Measurements from ENCODE around the gene TBC1D24. TPM values are rescaled to one million over a fixed set of nuclear protein-coding genes. Genes with fewer than 3 reads are reported as not detected.

TBC1D24 gene
- total RNA-seq, 2 experiments from 2014 or later, result 16.5 to 17.9 TPM

DNA sequence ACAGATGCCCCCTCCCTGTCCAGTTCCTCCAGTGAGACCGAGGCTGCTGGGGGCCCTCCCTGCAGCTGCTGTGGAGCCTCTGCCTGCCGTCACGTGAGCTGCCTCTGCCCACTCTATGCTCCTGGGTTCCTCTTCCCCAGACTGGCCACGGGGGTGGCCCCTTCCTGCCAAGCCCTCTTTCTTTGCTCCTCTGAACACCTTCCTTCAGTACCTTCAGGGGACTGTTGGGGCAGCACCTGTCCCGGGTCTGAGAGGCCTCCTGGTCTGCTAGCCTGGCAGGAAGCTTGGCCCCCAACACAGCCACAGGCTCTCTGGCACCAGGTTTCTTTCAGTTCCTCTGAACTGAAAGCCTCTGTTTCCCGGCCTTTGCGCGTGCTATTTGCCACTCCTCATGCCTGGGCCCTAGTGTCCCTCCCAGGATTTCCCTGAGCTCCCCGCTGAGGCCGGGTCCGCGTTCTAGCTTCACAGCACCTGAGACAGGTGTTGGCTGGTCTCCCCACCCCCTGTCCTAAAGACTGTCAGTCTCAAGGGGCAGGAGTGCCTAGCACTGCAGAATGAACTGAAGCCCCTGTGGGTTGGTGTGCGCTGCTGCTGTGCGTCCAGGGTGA lies 32.2 kb downstream of the TBC1D24 start:
- no peak for DNase-seq
- no peaks in the 10 kb centered on the region for H3K9me3 Mint-ChIP-seq
- POLR2A ChIA-PET, result no interaction called here
- H3K27me3 Mint-ChIP-seq, result peaks cover 5% of the 10 kb centered on the region
- no peaks in the 10 kb centered on the region for H3K36me3 Mint-ChIP-seq
- ATAC-seq (ENCODE audit: low read depth), result peak; percentile 64
- peaks cover 4% of the 10 kb centered on the region for H3K4me1 Mint-ChIP-seq
- H3K4me3 Mint-ChIP-seq, result no peak overlapping the region
- H3K27ac Mint-ChIP-seq, result peak overlapping the region; percentile 19

DNA sequence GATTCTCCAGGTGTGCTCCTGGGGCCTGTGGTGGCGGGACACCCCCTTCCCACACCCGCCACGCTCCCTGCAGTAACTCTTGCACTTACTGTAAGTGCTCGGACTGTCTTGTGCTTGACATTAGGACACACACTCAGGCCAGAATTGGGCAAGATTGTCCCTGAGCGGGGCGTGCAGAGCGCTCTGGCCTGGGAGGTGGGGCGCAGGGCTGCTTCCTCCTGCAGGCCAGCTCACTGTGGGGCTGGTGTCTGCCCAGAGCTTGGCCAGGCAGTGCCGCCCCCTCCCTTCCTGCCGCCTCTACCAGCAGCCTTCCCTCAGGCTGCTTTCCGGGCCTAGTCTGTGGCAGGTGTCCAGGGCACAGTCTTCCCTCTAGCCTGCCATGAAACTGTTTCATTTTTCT lies 32.7 kb downstream of the TBC1D24 start:
- DNase-seq (no peak), ATAC-seq (ENCODE audit: low read depth) (no peak)
- Mint-ChIP-seq H3K27ac (no peak overlapping the region), H3K36me3 (no peaks in the 10 kb centered on the region), H3K4me3 (no peak overlapping the region), H3K4me1 (peaks cover 4% of the 10 kb centered on the region), H3K9me3 (no peaks in the 10 kb centered on the region), H3K27me3 (peaks cover 8% of the 10 kb centered on the region)
- POLR2A ChIA-PET, result no interaction called here

GRCh38 chr16:2508722-2509400 lies 33.9 kb downstream of the TBC1D24 start:
- no peak for ATAC-seq (ENCODE audit: low read depth)
- no peaks in the 10 kb centered on the region for H3K9me3 Mint-ChIP-seq
- H3K36me3 Mint-ChIP-seq, result no peaks in the 10 kb centered on the region
- H3K27me3 Mint-ChIP-seq, result peaks cover 8% of the 10 kb centered on the region
- POLR2A ChIA-PET, result interaction anchor here (0.8 kb wide), 1 partner anchor 12 kb away, joined by 3 read pairs; no protein-coding TSS in a partner anchor
- H3K4me3 Mint-ChIP-seq, result no peak overlapping the region
- H3K27ac Mint-ChIP-seq, result no peak overlapping the region
- peaks cover 11% of the 10 kb centered on the region for H3K4me1 Mint-ChIP-seq
- DNase-seq, result no peak

GRCh38 chr16:2511128-2511800 lies 36.3 kb downstream of the TBC1D24 start:
- Mint-ChIP-seq H3K9me3 (no peaks in the 10 kb centered on the region), H3K4me1 (peaks cover 24% of the 10 kb centered on the region), H3K4me3 (no peak overlapping the region), H3K27ac (no peak overlapping the region), H3K27me3 (peaks cover 8% of the 10 kb centered on the region), H3K36me3 (peaks cover under 1% of the 10 kb centered on the region)
- no peak for ATAC-seq (ENCODE audit: low read depth)
- no peak for DNase-seq
- POLR2A ChIA-PET, result interaction anchor here (1.4 kb wide), 1 partner anchor 9 kb away, joined by 3 read pairs; the partner anchor contains the start of gene AMDHD2

- no peak for ATAC-seq (ENCODE audit: low read depth)
- DNase-seq, result no peak
These were observed 37.2 kb downstream of the TBC1D24 start for GRCh38 chr16:2511996-2512734.

GRCh38 chr16:2512735-2513404 lies 37.9 kb downstream of the TBC1D24 start:
- peak; percentile 3 for ATAC-seq (ENCODE audit: low read depth)
- no peaks in the 10 kb centered on the region for H3K9me3 Mint-ChIP-seq
- H3K27me3 Mint-ChIP-seq, result peaks cover 8% of the 10 kb centered on the region
- peak; percentile 59 for DNase-seq
- peaks cover 32% of the 10 kb centered on the region for H3K4me1 Mint-ChIP-seq
- POLR2A ChIA-PET, result interaction anchor here (0.7 to 4.0 kb wide), 6 partner anchors 16 to 358 kb away, joined by 3 to 43 read pairs (median 4); partner anchors contain the start of genes CEMP1 and TRAF7
- H3K4me3 Mint-ChIP-seq, result peak overlapping the region; percentile 80
- H3K27ac Mint-ChIP-seq, result peak overlapping the region; percentile 90
- peaks cover 8% of the 10 kb centered on the region for H3K36me3 Mint-ChIP-seq

More at GRCh38 chr16:2511996-2512734, 37.2 kb downstream of the TBC1D24 start:
- Mint-ChIP-seq H3K4me3 (peak overlapping the region; percentile 80), H3K27me3 (peaks cover 8% of the 10 kb centered on the region), H3K36me3 (peaks cover 8% of the 10 kb centered on the region), H3K9me3 (no peaks in the 10 kb centered on the region), H3K4me1 (peaks cover 31% of the 10 kb centered on the region), H3K27ac (peak overlapping the region; percentile 90)
- POLR2A ChIA-PET, result interaction anchor here (1.4 kb wide), 1 partner anchor 8 kb away, joined by 3 read pairs; the partner anchor contains the start of gene AMDHD2

- peak within 1 kb of the TSS; percentile 94 for H3K4me3 Mint-ChIP-seq
- H3K36me3 Mint-ChIP-seq, result peaks cover 8% of the 10 kb centered on the region
- peak within 1 kb of the TSS; percentile 95 for H3K27ac Mint-ChIP-seq
- H3K4me1 Mint-ChIP-seq, result peaks cover 32% of the 10 kb centered on the region
- H3K27me3 Mint-ChIP-seq, result peaks cover 8% of the 10 kb centered on the region
- POLR2A ChIA-PET, result interaction anchor here (0.6 to 4.0 kb wide), 10 partner anchors 16 to 358 kb away, joined by 3 to 43 read pairs (median 4); partner anchors contain the start of genes CEMP1, ECI1, PDPK1 and TRAF7
- H3K9me3 Mint-ChIP-seq, result no peaks in the 10 kb centered on the region
- ATAC-seq (ENCODE audit: low read depth) (peak; percentile 85), DNase-seq (peak; percentile 97)
These were observed 38.7 kb downstream of the TBC1D24 start, which contains the start of gene ATP6V0C for GRCh38 chr16:2513405-2514332. Gene ATP6V0C, plus strand, starts transcription at chr16:2513952. Its CDS starts 152 bp downstream, at chr16:2514104.

DNA sequence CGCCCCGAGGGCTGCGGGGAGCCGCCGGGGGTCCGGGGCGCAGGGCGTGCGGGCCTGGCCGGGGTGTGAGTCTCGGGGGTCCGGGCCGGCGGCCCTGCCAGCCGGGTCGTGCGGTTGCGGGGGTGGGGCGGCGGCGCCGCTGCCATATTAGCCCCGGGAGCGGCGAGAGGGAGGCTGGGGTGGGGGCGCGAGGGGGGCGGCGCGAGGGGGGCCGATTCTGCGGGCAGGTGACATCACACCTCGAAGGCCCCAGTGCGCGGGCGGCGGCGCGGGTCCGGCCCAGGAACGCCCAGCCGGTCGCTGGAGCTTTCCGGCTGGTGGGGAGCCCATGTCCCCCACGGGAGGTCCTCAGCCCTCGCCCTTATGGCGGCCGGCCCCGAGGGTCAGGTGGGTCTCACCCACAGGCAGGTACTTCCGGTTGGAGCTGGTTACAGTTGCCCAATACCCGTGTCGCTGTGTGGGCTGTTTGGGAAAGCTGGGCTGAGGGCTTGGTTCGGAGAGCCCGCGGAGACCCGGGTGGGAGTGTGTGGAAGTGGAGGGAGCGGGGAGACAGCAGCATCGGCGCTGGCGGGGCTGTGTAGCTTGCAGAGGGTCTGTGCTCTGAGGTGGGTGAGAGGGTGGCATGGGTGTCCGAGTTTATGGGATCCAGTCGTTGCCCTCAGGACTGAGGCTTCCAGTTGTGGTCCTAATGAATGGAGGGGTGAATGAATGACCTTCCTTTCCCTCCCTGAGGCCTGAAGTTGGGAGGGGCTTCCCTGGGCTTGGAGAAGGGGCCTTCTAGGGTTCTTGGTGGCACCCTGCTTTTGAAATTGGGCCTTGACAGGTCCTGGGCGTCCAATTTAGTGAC lies 39.6 kb downstream of the TBC1D24 start:
- Mint-ChIP-seq H3K4me1 (peaks cover 35% of the 10 kb centered on the region), H3K4me3 (peak overlapping the region; percentile 94), H3K36me3 (peaks cover 8% of the 10 kb centered on the region), H3K27ac (peak overlapping the region; percentile 93), H3K27me3 (peaks cover 8% of the 10 kb centered on the region), H3K9me3 (no peaks in the 10 kb centered on the region)
- ATAC-seq (ENCODE audit: low read depth) (peak; percentile 6), DNase-seq (peak; percentile 63)
- POLR2A ChIA-PET, result interaction anchor here (0.6 to 4.0 kb wide), 10 partner anchors 12 to 360 kb away, joined by 3 to 43 read pairs (median 4); partner anchors contain the start of genes CEMP1, ECI1, PDPK1 and TEDC2

GRCh38 chr16:2515180-2515851 lies 40.4 kb downstream of the TBC1D24 start:
- DNase-seq, result no peak
- H3K27ac Mint-ChIP-seq, result peak overlapping the region; percentile 93
- no peaks in the 10 kb centered on the region for H3K9me3 Mint-ChIP-seq
- peaks cover 10% of the 10 kb centered on the region for H3K36me3 Mint-ChIP-seq
- peak overlapping the region; percentile 94 for H3K4me3 Mint-ChIP-seq
- POLR2A ChIA-PET, result interaction anchor here (0.7 to 4.0 kb wide), 10 partner anchors 11 to 360 kb away, joined by 3 to 43 read pairs (median 4); partner anchors contain the start of genes CEMP1, ECI1, PDPK1 and TBC1D24
- peaks cover 8% of the 10 kb centered on the region for H3K27me3 Mint-ChIP-seq
- no peak for ATAC-seq (ENCODE audit: low read depth)
- H3K4me1 Mint-ChIP-seq, result peaks cover 40% of the 10 kb centered on the region

DNA sequence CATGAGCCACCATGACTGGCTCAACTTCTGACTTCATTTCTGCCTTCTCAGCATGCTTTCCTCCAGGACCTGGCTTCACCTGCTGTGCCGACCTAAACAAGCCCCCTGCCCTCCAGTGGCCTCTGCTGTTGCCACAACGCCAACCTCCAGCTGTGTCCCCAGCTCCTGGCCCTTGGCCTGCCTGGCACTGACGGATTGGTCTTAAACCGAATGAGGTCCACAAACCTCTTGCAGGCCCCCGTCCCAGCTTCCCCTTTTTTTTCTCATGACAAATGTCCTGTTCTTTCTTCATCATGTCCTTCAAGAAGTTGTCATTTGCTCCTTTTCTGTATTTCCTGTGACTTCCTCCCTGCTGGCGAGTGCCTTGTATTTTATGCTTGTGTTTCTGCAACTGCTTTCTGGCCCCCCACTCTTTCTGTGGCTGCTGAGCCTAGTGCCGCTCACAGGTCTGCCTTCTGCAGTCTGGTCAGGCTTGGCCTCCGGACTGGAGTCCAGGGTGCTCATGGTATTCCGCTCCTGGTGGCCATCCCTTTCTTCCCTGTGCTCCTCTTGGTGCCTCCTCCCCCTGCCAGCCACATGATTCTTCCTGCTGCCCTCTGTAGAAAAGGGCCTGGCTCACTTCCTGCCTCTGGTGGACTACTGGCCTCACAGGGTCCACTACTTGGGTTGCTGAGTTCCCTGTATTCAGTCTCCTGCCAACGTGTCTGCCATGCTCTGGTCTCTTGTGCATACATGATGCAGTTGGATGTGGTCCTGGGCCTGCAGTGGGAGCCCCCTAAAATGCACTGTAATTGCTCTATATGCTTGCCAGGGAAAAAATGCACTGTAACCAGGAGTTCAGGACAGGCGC lies 41.7 kb downstream of the TBC1D24 start:
- DNase-seq, result no peak
- peak overlapping the region; percentile 93 for H3K27ac Mint-ChIP-seq
- H3K27me3 Mint-ChIP-seq, result peaks cover 8% of the 10 kb centered on the region
- H3K36me3 Mint-ChIP-seq, result peaks cover 10% of the 10 kb centered on the region
- no peak for ATAC-seq (ENCODE audit: low read depth)
- peaks cover 43% of the 10 kb centered on the region for H3K4me1 Mint-ChIP-seq
- no peaks in the 10 kb centered on the region for H3K9me3 Mint-ChIP-seq
- POLR2A ChIA-PET, result interaction anchor here (1.2 to 4.0 kb wide), 2 partner anchors 15 kb away, joined by 3 to 43 read pairs; partner anchors contain the start of gene CEMP1
- H3K4me3 Mint-ChIP-seq, result peak overlapping the region; percentile 94

All from activated naive CD8-positive, alpha-beta T cell treated with anti-CD3 and anti-CD28 coated beads, Interleukin-2, amount 10 ng/mL, durations not matched to agents 7 days and 5 days (primary cell).